Left ventricle myocardium inferior (tissue), 1 donor: ENCODE results near the gene CFAP46. TPM values are rescaled to one million over a fixed set of nuclear protein-coding genes. Genes with fewer than 3 reads are reported as not detected.
A peak's percentile ranks its signal among the peaks of the same experiment; 100 is the strongest.

ENCODE experiments used
- DNase-seq: peaks from one replicate; pipeline ENCODE4 v3.0.0-alpha.2; 2020
- H3K27ac ChIP-seq: fragments of 200-600 bp; replicated peaks from 2 replicates; pipeline ENCODE4 v1.8.0; 2021
- H3K27me3 ChIP-seq: fragments of 200-600 bp; 2 replicates; pipeline ENCODE4 v1.8.0; 2021; ENCODE audit warnings: low read depth
- H3K36me3 ChIP-seq: fragments of 200-600 bp; 2 replicates; pipeline ENCODE4 v1.8.0; 2021
- H3K4me1 ChIP-seq: fragments of 200-600 bp; 2 replicates; pipeline ENCODE4 v1.8.0; 2021
- H3K4me3 ChIP-seq: fragments of 200-600 bp; 2 replicates; pipeline ENCODE4 v1.8.0; 2021; ENCODE audit warnings: mild to moderate bottlenecking, moderate library complexity
- H3K9me3 ChIP-seq: fragments of 200-600 bp; replicated peaks from 2 replicates; pipeline ENCODE4 v1.8.0; 2021
- CTCF ChIP-seq: fragments of 200-600 bp; IDR thresholded peaks from 2 replicates; pipeline ENCODE4 v1.8.0; 2021; ENCODE audit warnings: antibody characterized with exemption, mild to moderate bottlenecking, borderline replicate concordance
- intact Hi-C: fragments of 100-400 bp; cut with micrococcal nuclease; formaldehyde crosslinking; loops from one replicate; pipeline ENCODE4 v1.11.0; 2022
- total RNA-seq: library from RNA; stranded (reverse); fragmentation: NEBNext Ultra II Directional; extraction: Animal tissue kit (Norgen Biotek cat#: 25700); gene quantifications from one replicate; pipeline ENCODE4 v1.2.1, GENCODE V29; 2021
- donor health status: DM: no; HTN: yes; CAD: no; lungs with severe emphysema.

CFAP46 gene
- total RNA-seq, 1 donor from 2014 or later = 0.99 TPM

GRCh38 chr10:132939957-132940790 is 2.2 kb downstream of the CFAP46 start:
- no peak for DNase-seq
- peak; percentile 76 for TF ChIP-seq CTCF
- intact Hi-C loops = no loop called here
- peaks cover 16% of the 10 kb centered on the region for H3K4me1 ChIP-seq
- H3K27me3 ChIP-seq = peaks cover 77% of the 10 kb centered on the region
- H3K9me3 ChIP-seq = no peaks in the 10 kb centered on the region
- no peaks in the 10 kb centered on the region for H3K36me3 ChIP-seq
- no peak overlapping the region for H3K4me3 ChIP-seq
- H3K27ac ChIP-seq = no peak overlapping the region

- no peaks in the 10 kb centered on the region for H3K9me3 ChIP-seq
- peaks cover 16% of the 10 kb centered on the region for H3K4me1 ChIP-seq
- DNase-seq = no peak
- no peaks in the 10 kb centered on the region for H3K36me3 ChIP-seq
- intact Hi-C loops = no loop called here
- peaks cover 70% of the 10 kb centered on the region for H3K27me3 ChIP-seq
- no peak for TF ChIP-seq CTCF
- no peak overlapping the region for H3K27ac ChIP-seq
- H3K4me3 ChIP-seq = no peak overlapping the region
Measured at GRCh38 chr10:132939378-132939955, 2.9 kb downstream of the CFAP46 start.

- Histone ChIP-seq H3K27me3 (peaks cover 62% of the 10 kb centered on the region), H3K9me3 (no peaks in the 10 kb centered on the region)
- DNase-seq = no peak
Measured at GRCh38 chr10:132938472-132939339, 3.7 kb downstream of the CFAP46 start.

GRCh38 chr10:132937861-132938260 is 4.5 kb downstream of the CFAP46 start:
- TF ChIP-seq CTCF = no peak
- peaks cover 13% of the 10 kb centered on the region for H3K4me1 ChIP-seq
- H3K27ac ChIP-seq = no peak overlapping the region
- no peak for DNase-seq
- H3K4me3 ChIP-seq = no peak overlapping the region
- H3K9me3 ChIP-seq = no peaks in the 10 kb centered on the region
- intact Hi-C loops = no loop called here
- peaks cover 54% of the 10 kb centered on the region for H3K27me3 ChIP-seq
- H3K36me3 ChIP-seq = no peaks in the 10 kb centered on the region

More at GRCh38 chr10:132938472-132939339, 3.7 kb downstream of the CFAP46 start:
- Histone ChIP-seq H3K4me3 (no peak overlapping the region), H3K36me3 (no peaks in the 10 kb centered on the region), H3K4me1 (peaks cover 16% of the 10 kb centered on the region), H3K27ac (no peak overlapping the region)
- TF ChIP-seq CTCF = peak; percentile 45
- intact Hi-C loops = no loop called here

GRCh38 chr10:132934953-132935352 is 7.4 kb downstream of the CFAP46 start:
- Histone ChIP-seq H3K27ac (no peak overlapping the region), H3K9me3 (no peaks in the 10 kb centered on the region), H3K4me1 (no peaks in the 10 kb centered on the region), H3K4me3 (no peak overlapping the region), H3K27me3 (peaks cover 25% of the 10 kb centered on the region), H3K36me3 (no peaks in the 10 kb centered on the region)
- intact Hi-C loops = no loop called here
- TF ChIP-seq CTCF = no peak
- no peak for DNase-seq
